ENCODE results near the gene MFGE8. TPM values are rescaled to one million over a fixed set of nuclear protein-coding genes. Genes with fewer than 3 reads are reported as not detected.

MFGE8 gene
- total and polyA plus RNA-seq, 9 of the 15 experiments (the other 6 are each of a cell fraction or from before 2014, with no cell fraction given) = 2.3 to 142 (median 62.3) TPM

- Histone ChIP-seq H3K4me1 (replicated peaks in 1 of 2; ENCODE audit: control insufficient read depth in 2 of 2, insufficient read depth in 2 of 2, low read length in 2 of 2) (no peaks in the 10 kb centered on the region), H3K4me2 (ENCODE audit: insufficient read depth, low read length) (no peak overlapping the region), H2AFZ (ENCODE audit: low read depth, low read length) (no peak overlapping the region), H3K4me3 (no peak overlapping the region), H3K79me2 (ENCODE audit: control insufficient read depth, insufficient read depth, low read length) (no peaks in the 10 kb centered on the region), H3K9me1 (ENCODE audit: control insufficient read depth, insufficient read depth, low read length) (no peaks in the 10 kb centered on the region), H3K36me3 (ENCODE audit: control insufficient read depth, insufficient read depth, low read length) (no peaks in the 10 kb centered on the region), H3K27me3 (ENCODE audit: control insufficient read depth in 2 of 2, insufficient read depth in 2 of 2, low read length in 2 of 2) (peaks cover 0 to 17% of the 10 kb centered on the region in 2 experiments; a peak in 4 of 5 replicates), H3K9me3 (replicated peaks; ENCODE audit: control insufficient read depth, insufficient read depth, low read depth, low read length) (no peaks in the 10 kb centered on the region), H3K9ac (ENCODE audit: insufficient read depth in 1 of 2, low read depth in 2 of 2, low read length in 2 of 2) (no peak overlapping the region), H3K27ac (ENCODE audit: extremely low read depth, low read depth, low read length) (no peak overlapping the region), H4K20me1 (replicated peaks; ENCODE audit: control insufficient read depth, insufficient read depth, low read length) (no peaks in the 10 kb centered on the region; the same call in 1 of the 2 replicates)
- intact Hi-C loops (cut with micrococcal nuclease) (no loop called here), in situ Hi-C loops (cut with MboI) (loop anchor here (10.0 kb wide), 1 partner anchor 286 kb away; no protein-coding TSS in a partner anchor)
- WGBS (ENCODE audit: insufficient coverage, low coverage, missing lambda C conversion rate) = 8% methylated on average over 5 of the region's 5 CpGs
- no peak for DNase-seq (ENCODE audit: extremely low read depth in 1 of 4, low spot score in 3 of 4)
- ChIA-PET POLR2A (interaction anchor here (1.4 kb wide), 1 partner anchor 10 kb away, joined by 3 read pairs; no protein-coding TSS in a partner anchor), CTCF (ENCODE audit: low intra/inter-chr PET ratio) (no interaction called here)
- no peak for ATAC-seq
- FAIRE-seq = no peak
- BruUV-seq (replicated peaks) = no TSS peak
- TF ChIP-seq HBP1 (CRISPR knock-in tag; IDR thresholded peaks at IDR 0.05) (no peak), C11orf30 (IDR thresholded peaks at IDR 0.05; ENCODE audit: low read depth) (no peak), NR1H2 (CRISPR knock-in tag; IDR thresholded peaks at IDR 0.05) (no peak), E2F6 (IDR thresholded peaks at IDR 0.05; ENCODE audit: borderline replicate concordance in 1 of 2, extremely low read depth in 1 of 2, insufficient read depth in 1 of 2, insufficient read length in 1 of 2, low read depth in 1 of 2, low read length in 1 of 2, poor library complexity in 1 of 2, severe bottlenecking in 1 of 2) (no peak), CBX8 (IDR thresholded peaks at IDR 0.05; ENCODE audit: borderline replicate concordance, extremely low read depth, low read depth, low read length, poor library complexity, severe bottlenecking) (no peak), JUND (IDR thresholded peaks at IDR 0.05; ENCODE audit: borderline replicate concordance, low read depth, low read length) (no peak), JUND (tag; IDR thresholded peaks at IDR 0.05; ENCODE audit: borderline replicate concordance, low read depth, low read length) (no peak), FOXP1 (CRISPR knock-in tag; IDR thresholded peaks at IDR 0.05) (no peak), ZNF79 (CRISPR knock-in tag; IDR thresholded peaks at IDR 0.05; ENCODE audit: low read depth) (no peak), ESRRA (IDR thresholded peaks at IDR 0.05; ENCODE audit: borderline replicate concordance, low read depth) (no peak), NR2C2 (CRISPR knock-in tag; IDR thresholded peaks at IDR 0.05) (no peak), NR2C2 (tag; IDR thresholded peaks at IDR 0.05) (no peak), CSDE1 (IDR thresholded peaks at IDR 0.05) (no peak)
- TF ChIP-seq, protein P1, sequence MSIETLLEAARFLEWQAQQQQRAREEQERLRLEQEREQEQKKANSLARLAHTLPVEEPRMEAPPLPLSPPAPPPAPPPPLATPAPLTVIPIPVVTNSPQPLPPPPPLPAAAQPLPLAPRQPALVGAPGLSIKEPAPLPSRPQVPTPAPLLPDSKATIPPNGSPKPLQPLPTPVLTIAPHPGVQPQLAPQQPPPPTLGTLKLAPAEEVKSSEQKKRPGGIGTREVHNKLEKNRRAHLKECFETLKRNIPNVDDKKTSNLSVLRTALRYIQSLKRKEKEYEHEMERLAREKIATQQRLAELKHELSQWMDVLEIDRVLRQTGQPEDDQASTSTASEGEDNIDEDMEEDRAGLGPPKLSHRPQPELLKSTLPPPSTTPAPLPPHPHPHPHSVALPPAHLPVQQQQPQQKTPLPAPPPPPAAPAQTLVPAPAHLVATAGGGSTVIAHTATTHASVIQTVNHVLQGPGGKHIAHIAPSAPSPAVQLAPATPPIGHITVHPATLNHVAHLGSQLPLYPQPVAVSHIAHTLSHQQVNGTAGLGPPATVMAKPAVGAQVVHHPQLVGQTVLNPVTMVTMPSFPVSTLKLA (conservative IDR thresholded peaks at IDR 0.05) = no peak
- TF ChIP-seq, protein P2, sequence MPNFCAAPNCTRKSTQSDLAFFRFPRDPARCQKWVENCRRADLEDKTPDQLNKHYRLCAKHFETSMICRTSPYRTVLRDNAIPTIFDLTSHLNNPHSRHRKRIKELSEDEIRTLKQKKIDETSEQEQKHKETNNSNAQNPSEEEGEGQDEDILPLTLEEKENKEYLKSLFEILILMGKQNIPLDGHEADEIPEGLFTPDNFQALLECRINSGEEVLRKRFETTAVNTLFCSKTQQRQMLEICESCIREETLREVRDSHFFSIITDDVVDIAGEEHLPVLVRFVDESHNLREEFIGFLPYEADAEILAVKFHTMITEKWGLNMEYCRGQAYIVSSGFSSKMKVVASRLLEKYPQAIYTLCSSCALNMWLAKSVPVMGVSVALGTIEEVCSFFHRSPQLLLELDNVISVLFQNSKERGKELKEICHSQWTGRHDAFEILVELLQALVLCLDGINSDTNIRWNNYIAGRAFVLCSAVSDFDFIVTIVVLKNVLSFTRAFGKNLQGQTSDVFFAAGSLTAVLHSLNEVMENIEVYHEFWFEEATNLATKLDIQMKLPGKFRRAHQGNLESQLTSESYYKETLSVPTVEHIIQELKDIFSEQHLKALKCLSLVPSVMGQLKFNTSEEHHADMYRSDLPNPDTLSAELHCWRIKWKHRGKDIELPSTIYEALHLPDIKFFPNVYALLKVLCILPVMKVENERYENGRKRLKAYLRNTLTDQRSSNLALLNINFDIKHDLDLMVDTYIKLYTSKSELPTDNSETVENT (CRISPR knock-in tag; IDR thresholded peaks at IDR 0.05) = no peak
These were observed 24.5 kb downstream of the MFGE8 start for GRCh38 chr15:88888719-88889118.

Data from K562 (cell line).